Astrocyte of the spinal cord (primary cell): ENCODE results near the gene DCDC2.
A peak's percentile ranks its signal among the peaks of the same experiment; 100 is the strongest.
"Not testable (repeated sequence)": the region's sequence is repeated elsewhere in the genome, so short reads cannot be mapped to it uniquely, and the experiment has no call there.

Source experiments
- DNase-seq: peaks from one replicate; pipeline ENCODE4 v3.0.0; 2011; ENCODE audit warnings: low read depth, low spot score
- H3K4me3 ChIP-seq: 2 replicates; pipeline ENCODE4 v1.5.1; 2011; ENCODE audit warnings: low read depth, mild to moderate bottlenecking, low read length, moderate library complexity
- in situ Hi-C: cut with HindIII; loops from 2 replicates; pipeline ENCODE4 v1.10.0; 2017; ENCODE audit warnings: low sequenced_read_pairs
- TF ChIP-seq, protein P1 (sequence below): IDR thresholded peaks from 2 replicates; pipeline ENCODE4 v1.5.1; 2012; ENCODE audit warnings: low read depth, mild to moderate bottlenecking, low read length, inconsistent platforms

DCDC2 gene

DNA sequence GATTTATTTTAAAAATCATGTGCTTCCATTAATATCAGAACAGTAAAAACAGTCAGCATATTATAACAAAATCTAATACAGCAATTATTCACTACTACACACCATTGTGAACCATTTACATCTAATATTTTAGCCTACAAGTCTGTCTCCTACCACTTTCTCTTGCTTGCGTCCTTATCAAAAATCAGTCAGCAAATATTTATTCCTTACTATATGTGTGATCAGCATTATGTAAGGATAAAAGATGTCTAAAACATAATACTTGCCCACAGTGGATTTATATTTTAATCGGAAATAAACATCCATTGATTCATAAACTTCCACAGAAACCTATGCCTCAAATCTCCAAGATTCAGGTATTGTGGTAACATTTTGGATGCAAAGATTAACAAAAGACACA is 132.0 kb downstream of the DCDC2 start:
- TF ChIP-seq, protein P1, sequence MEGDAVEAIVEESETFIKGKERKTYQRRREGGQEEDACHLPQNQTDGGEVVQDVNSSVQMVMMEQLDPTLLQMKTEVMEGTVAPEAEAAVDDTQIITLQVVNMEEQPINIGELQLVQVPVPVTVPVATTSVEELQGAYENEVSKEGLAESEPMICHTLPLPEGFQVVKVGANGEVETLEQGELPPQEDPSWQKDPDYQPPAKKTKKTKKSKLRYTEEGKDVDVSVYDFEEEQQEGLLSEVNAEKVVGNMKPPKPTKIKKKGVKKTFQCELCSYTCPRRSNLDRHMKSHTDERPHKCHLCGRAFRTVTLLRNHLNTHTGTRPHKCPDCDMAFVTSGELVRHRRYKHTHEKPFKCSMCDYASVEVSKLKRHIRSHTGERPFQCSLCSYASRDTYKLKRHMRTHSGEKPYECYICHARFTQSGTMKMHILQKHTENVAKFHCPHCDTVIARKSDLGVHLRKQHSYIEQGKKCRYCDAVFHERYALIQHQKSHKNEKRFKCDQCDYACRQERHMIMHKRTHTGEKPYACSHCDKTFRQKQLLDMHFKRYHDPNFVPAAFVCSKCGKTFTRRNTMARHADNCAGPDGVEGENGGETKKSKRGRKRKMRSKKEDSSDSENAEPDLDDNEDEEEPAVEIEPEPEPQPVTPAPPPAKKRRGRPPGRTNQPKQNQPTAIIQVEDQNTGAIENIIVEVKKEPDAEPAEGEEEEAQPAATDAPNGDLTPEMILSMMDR: no peak
- in situ Hi-C loops: no loop called here

DNA sequence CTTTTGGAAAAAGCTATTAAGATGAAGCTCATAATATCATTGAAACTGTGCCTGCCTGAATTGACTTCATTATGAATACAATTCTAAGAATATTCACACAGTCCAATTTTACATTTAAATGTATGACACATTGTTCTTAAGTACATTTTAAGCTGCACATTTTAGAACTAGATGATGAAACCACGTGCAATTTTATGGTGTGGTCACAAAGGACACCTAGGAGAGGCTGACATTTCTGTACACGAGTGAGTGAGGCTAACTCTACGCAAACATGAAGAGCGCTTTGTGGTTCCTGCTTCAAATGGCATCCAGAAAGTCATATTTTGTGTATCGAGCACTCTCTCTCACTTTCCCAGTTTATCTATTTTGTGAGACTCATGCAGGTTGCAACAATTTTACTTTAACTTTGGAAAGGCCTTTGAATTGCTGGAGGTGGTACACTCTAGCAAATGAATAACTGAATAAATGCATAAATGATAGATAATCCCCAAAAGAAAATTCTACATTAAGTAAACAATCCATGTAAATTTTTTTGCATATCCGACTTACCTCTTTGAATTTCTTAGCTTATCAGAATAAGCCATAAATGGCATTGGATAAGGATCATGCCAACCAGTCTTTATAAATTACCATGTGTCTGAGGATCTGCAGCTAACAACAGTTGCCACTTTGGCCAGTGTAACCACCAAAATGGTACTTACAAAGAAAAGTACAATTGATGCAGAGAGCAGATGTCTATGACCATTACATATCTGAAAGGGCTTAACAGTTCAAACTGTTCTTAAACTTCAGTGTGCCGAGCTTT is 134.5 kb downstream of the DCDC2 start:
- in situ Hi-C loops: no loop called here
- DNase-seq: no peak
- TF ChIP-seq, protein P1: no peak
- no peak overlapping the region for H3K4me3 ChIP-seq

More for the DNA sequence above, 132.0 kb downstream of the DCDC2 start:
- DNase-seq: no peak
- H3K4me3 ChIP-seq: no peak overlapping the region

- H3K4me3 ChIP-seq: no peak overlapping the region
- in situ Hi-C loops: no loop called here
- TF ChIP-seq, protein P1: no peak
- DNase-seq: no peak
Measured at GRCh38 chr6:24219670-24220069, 138.2 kb downstream of the DCDC2 start.

GRCh38 chr6:24214984-24215383 is 142.9 kb downstream of the DCDC2 start:
- no peak for DNase-seq
- in situ Hi-C loops: no loop called here
- TF ChIP-seq, protein P1: no peak
- no peak overlapping the region for H3K4me3 ChIP-seq

- TF ChIP-seq, protein P1: no peak
- no peak overlapping the region for H3K4me3 ChIP-seq
- in situ Hi-C loops: no loop called here
- no peak for DNase-seq
Measured at GRCh38 chr6:24207413-24207812, 150.4 kb downstream of the DCDC2 start.

GRCh38 chr6:24205020-24205492 is 152.8 kb downstream of the DCDC2 start:
- TF ChIP-seq, protein P1: peak; percentile 45
- peak; percentile 51 for DNase-seq

GRCh38 chr6:24204113-24204512 is 153.7 kb downstream of the DCDC2 start:
- in situ Hi-C loops, DNase-seq, H3K4me3 ChIP-seq: not testable (repeated sequence)

More at GRCh38 chr6:24205020-24205492, 152.8 kb downstream of the DCDC2 start:
- H3K4me3 ChIP-seq: no peak overlapping the region
- in situ Hi-C loops: no loop called here
